Measurements from ENCODE around the gene SRSF11. TPM values are rescaled to one million over a fixed set of nuclear protein-coding genes. Genes with fewer than 3 reads are reported as not detected.

Gene SRSF11
- total RNA-seq, 1 donor from 2014 or later: 146 TPM

DNA sequence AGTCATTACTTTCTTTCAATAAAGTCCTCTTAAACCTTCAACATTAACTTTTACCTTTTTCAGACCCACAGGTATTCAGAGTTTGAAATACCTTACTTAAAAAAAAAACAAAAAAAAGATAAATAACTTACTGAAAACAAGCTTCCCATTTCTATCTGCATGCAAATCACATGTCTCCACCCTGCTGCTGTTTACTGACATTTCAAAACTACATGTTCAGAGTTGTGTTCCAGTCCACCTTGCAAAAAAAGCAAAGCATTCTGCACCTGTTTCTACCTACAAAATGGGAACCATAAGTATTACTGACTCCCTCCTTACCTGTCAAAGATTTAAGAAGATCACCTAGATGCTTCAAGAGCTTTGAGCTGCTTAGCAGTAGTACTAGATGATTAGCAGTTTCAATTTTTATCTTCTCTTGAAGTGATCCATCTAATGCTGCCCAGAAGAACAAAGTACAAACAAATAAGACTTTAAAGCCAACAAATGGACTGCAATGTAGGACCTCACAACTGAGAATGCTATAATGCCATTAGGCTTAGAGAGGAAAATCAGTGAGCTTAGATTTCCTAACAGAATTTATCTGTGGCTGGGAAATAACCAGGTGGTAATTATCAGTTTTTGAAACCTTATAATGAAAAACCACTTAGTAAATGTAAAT, 72.1 kb downstream of the SRSF11 start:
- TF ChIP-seq, protein P1, sequence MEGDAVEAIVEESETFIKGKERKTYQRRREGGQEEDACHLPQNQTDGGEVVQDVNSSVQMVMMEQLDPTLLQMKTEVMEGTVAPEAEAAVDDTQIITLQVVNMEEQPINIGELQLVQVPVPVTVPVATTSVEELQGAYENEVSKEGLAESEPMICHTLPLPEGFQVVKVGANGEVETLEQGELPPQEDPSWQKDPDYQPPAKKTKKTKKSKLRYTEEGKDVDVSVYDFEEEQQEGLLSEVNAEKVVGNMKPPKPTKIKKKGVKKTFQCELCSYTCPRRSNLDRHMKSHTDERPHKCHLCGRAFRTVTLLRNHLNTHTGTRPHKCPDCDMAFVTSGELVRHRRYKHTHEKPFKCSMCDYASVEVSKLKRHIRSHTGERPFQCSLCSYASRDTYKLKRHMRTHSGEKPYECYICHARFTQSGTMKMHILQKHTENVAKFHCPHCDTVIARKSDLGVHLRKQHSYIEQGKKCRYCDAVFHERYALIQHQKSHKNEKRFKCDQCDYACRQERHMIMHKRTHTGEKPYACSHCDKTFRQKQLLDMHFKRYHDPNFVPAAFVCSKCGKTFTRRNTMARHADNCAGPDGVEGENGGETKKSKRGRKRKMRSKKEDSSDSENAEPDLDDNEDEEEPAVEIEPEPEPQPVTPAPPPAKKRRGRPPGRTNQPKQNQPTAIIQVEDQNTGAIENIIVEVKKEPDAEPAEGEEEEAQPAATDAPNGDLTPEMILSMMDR (IDR thresholded peaks at IDR 0.05): no peak
- no peaks in the 10 kb centered on the region for H3K9me3 ChIP-seq
- H3K36me3 ChIP-seq: peaks cover 74% of the 10 kb centered on the region
- H3K4me1 ChIP-seq: no peaks in the 10 kb centered on the region
- intact Hi-C loops (cut with DNase I): no loop called here
- H3K27me3 ChIP-seq: no peaks in the 10 kb centered on the region
- H3K4me3 ChIP-seq: no peak overlapping the region
- ATAC-seq: no peak
- no peak overlapping the region for H3K27ac ChIP-seq
- no peak for DNase-seq

DNA sequence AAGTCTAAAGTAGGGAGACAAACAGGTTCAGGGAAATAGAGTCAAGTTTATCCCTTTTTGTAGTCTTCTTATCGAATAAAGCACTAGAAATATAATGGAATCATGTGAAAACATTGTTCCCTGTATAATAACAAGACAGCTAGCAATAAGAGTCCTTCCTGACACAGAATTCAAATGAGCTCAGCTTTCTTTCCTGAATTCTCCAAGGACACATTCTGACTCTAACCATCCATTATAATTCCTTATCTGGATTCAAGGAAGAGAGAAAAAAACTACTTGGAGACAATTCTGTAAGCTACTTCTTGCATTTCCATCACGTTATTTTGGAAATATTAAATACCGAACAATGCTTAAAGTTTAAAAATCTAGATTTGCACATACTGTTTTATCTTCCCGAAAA, 74.6 kb downstream of the SRSF11 start:
- DNase-seq: no peak
- H3K36me3 ChIP-seq: peaks cover 80% of the 10 kb centered on the region
- no peak overlapping the region for H3K27ac ChIP-seq
- H3K4me1 ChIP-seq: no peaks in the 10 kb centered on the region
- ATAC-seq: no peak
- no peaks in the 10 kb centered on the region for H3K9me3 ChIP-seq
- TF ChIP-seq, protein P1 (IDR thresholded peaks at IDR 0.05): no peak
- intact Hi-C loops (cut with DNase I): no loop called here
- no peak overlapping the region for H3K4me3 ChIP-seq
- H3K27me3 ChIP-seq: no peaks in the 10 kb centered on the region

DNA sequence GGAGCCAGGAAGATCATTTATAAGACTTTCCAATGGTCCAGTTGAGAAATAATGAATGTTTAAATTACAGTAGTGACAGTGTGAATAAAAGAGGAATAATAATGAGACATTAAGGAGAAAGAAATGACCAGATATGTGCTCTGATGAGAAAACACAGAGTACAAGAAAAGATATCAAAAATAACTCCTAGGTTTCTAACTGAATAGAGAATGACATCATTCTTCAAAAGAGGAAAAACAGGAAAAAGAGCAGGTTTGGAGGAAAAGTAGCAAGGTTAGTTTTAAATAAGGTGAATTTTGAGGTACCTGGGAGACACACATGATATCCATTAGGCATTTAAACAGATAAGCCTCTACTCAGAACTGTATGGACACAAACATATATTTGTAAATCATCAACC, 78.3 kb downstream of the SRSF11 start:
- H3K27me3 ChIP-seq: no peaks in the 10 kb centered on the region
- intact Hi-C loops (cut with DNase I): no loop called here
- no peak overlapping the region for H3K27ac ChIP-seq
- no peak overlapping the region for H3K4me3 ChIP-seq
- ATAC-seq: no peak
- no peaks in the 10 kb centered on the region for H3K9me3 ChIP-seq
- no peak for DNase-seq
- H3K36me3 ChIP-seq: peaks cover 44% of the 10 kb centered on the region
- no peaks in the 10 kb centered on the region for H3K4me1 ChIP-seq
- TF ChIP-seq, protein P1 (IDR thresholded peaks at IDR 0.05): no peak

Other genes with a start within 250 kb of the SRSF11 start
- 10.3 TPM for gene LRRC40, start 15.8 kb upstream of the SRSF11 start, total RNA-seq
- 20.9 TPM for gene ANKRD13C, start 133.3 kb downstream of the SRSF11 start, total RNA-seq
- 3.6 TPM for gene CTH, start 189.9 kb downstream of the SRSF11 start, total RNA-seq

All from upper lobe of right lung (tissue), 1 donor.